ENCODE data around the gene ENTPD2. TPM values are rescaled to one million over a fixed set of nuclear protein-coding genes. Genes with fewer than 3 reads are reported as not detected.
A peak's percentile ranks its signal among the peaks of the same experiment; 100 is the strongest.

The ENTPD2 gene
- total RNA-seq (2012; rRNA removed) = not detected in 2 replicates
- not detected in 2 replicates for polyA plus RNA-seq (2012; rRNA removed)
- polyA plus RNA-seq (2012; cell fraction: cytosol; rRNA removed) = not detected in 2 replicates
- 0.09 TPM in 1 of 2 replicates, not detected in the other for polyA plus RNA-seq (2012; cell fraction: nucleus; rRNA removed; ENCODE audit: low replicate concordance)
- Bru-seq, nascent RNA = not detected
- BruChase-seq, experiment 1, labeled RNA remaining after a 6-hour chase = not detected
- BruChase-seq, experiment 2, labeled RNA remaining after a 2-hour chase = not detected
- long read RNA-seq = 0 reads

GRCh38 chr9:137053944-137054931, at the start of gene ENTPD2:
TSS of gene ENTPD2 (minus strand) at chr9:137054061. CDS start at chr9:137053997, 64 bp downstream.
- Histone ChIP-seq H3K9ac (ENCODE audit: low read depth, low read length) (no peak within 1 kb of the TSS), H2AK9ac (replicated peaks; ENCODE audit: low read depth, low read length, poor library complexity) (no peak within 1 kb of the TSS), H2BK15ac (ENCODE audit: low read depth, low read length) (no peak within 1 kb of the TSS), H3K23ac (ENCODE audit: low read depth, low read length) (no peak within 1 kb of the TSS), H3K36me3 (ENCODE audit: control insufficient read depth, insufficient read depth, low read length) (no peaks in the 10 kb centered on the region), H4K20me1 (ENCODE audit: insufficient read depth, low read length) (no peaks in the 10 kb centered on the region; the same call in 1 of the 2 replicates), H3K18ac (ENCODE audit: low read depth, low read length) (no peak within 1 kb of the TSS), H3K9me1 (ENCODE audit: insufficient read depth, low read length) (no peaks in the 10 kb centered on the region), H2BK20ac (ENCODE audit: low read depth, low read length) (no peak within 1 kb of the TSS), H3K27ac (ENCODE audit: insufficient read depth, low read length) (no peak within 1 kb of the TSS), H3K4me1 (ENCODE audit: control insufficient read depth, insufficient read depth, low read length) (peaks cover 3% of the 10 kb centered on the region; the same call in 1 of the 2 replicates), H2BK5ac (ENCODE audit: low read depth, low read length, poor library complexity, severe bottlenecking) (no peak within 1 kb of the TSS), H3K4me2 (ENCODE audit: low read depth, low read length) (no peak within 1 kb of the TSS), H3K4ac (ENCODE audit: low read depth, low read length) (no peak within 1 kb of the TSS), H2AFZ (replicated peaks; ENCODE audit: low read length, poor library complexity) (peak within 1 kb of the TSS; percentile 67), H3K14ac (replicated peaks; ENCODE audit: low read depth, low read length) (no peak within 1 kb of the TSS), H3K4me3 (ENCODE audit: insufficient read depth, low read depth, low read length) (no peak within 1 kb of the TSS), H3K56ac (ENCODE audit: extremely low read depth, insufficient read depth, low read length) (no peak within 1 kb of the TSS), H4K91ac (ENCODE audit: insufficient read depth, low read depth, low read length) (no peak within 1 kb of the TSS), H2BK120ac (ENCODE audit: low read depth, low read length) (no peak within 1 kb of the TSS), H4K5ac (ENCODE audit: low read depth, low read length) (no peak within 1 kb of the TSS), H4K8ac (ENCODE audit: low read depth in 2 of 2, low read length in 2 of 2) (no peak within 1 kb of the TSS), H3K79me1 (ENCODE audit: low read depth in 1 of 2, low read length in 2 of 2) (no peaks in the 10 kb centered on the region), H3K9me3 (ENCODE audit: control insufficient read depth, insufficient read depth, low read length) (no peaks in the 10 kb centered on the region), H2AK5ac (ENCODE audit: low read depth, low read length) (no peak within 1 kb of the TSS), H3K27me3 (ENCODE audit: control insufficient read depth, insufficient read depth, low read length) (peaks cover 68% of the 10 kb centered on the region)
- ATAC-seq (ENCODE audit: low read depth) (no peak), DNase-seq (no peak)
- ChIA-PET CTCF (interaction anchor here (1.4 kb wide), 1 partner anchor 8 kb away, joined by 6 read pairs; the partner anchor contains the start of gene NPDC1), POLR2A (ENCODE audit: unreplicated experiment) (no interaction called here)
- TF ChIP-seq CHD1 (IDR thresholded peaks at IDR 0.05; ENCODE audit: low read depth, low read length) = no peak
- TF ChIP-seq MAFK (IDR thresholded peaks at IDR 0.05; ENCODE audit: low read depth, low read length) = no peak
- no peak for TF ChIP-seq FOS (IDR thresholded peaks at IDR 0.05; ENCODE audit: low read depth, low read length)
- TF ChIP-seq NFE2L2 (IDR thresholded peaks at IDR 0.05; ENCODE audit: low read depth, low read length) = no peak
- TF ChIP-seq SMC3 (IDR thresholded peaks at IDR 0.05; ENCODE audit: low read depth, low read length) = no peak
- no peak for TF ChIP-seq RCOR1 (IDR thresholded peaks at IDR 0.05; ENCODE audit: insufficient replicate concordance, low read length)
- no peak for TF ChIP-seq USF2 (IDR thresholded peaks at IDR 0.05; ENCODE audit: low read depth, low read length)
- TF ChIP-seq MXI1 (IDR thresholded peaks at IDR 0.05; ENCODE audit: borderline replicate concordance, low read depth, low read length) = no peak
- no peak for TF ChIP-seq ELK1 (IDR thresholded peaks at IDR 0.05; ENCODE audit: borderline replicate concordance, low read depth, low read length)
- dilution Hi-C loops (cut with HindIII; ENCODE audit: low sequenced_read_pairs, unreplicated experiment) (no loop called here), intact Hi-C loops (cut with micrococcal nuclease) (no loop called here), in situ Hi-C loops (cut with MboI; ENCODE audit: low sequenced_read_pairs) (no loop called here)
- BruUV-seq (replicated peaks) = no TSS peak
- 38% methylated on average over 40 of the region's 90 CpGs; no CpG with 5 or more reads in 1 of the 2 experiments for WGBS, 2 experiments (ENCODE audit: extremely low coverage in 2 of 2, insufficient read length in 1 of 2)

Data from IMR-90 (cell line).